SK-N-SH (cell line): ENCODE data around the gene OPN1MW3. TPM values are rescaled to one million over a fixed set of nuclear protein-coding genes. Genes with fewer than 3 reads are reported as not detected.
"Not testable (repeated sequence)": the region's sequence is repeated elsewhere in the genome, so short reads cannot be mapped to it uniquely, and the experiment has no call there.

ENCODE experiments used
- CTCF ChIA-PET: fragments of 300-600, 350-600 bp; formaldehyde crosslinking; extraction: SDS; loops from one replicate; lab custom pipeline; 2021; lab: Yijun Ruan, JAX
- POLR2A ChIA-PET: fragments of 350-600 bp; sonication (Branson Sonifier 250); formaldehyde crosslinking; extraction: SDS; loops from one replicate; lab custom pipeline; 2020; ENCODE audit warnings: antibody characterized with exemption, inconsistent platforms; lab: Yijun Ruan, JAX
- DNase-seq: peaks from one replicate; pipeline ENCODE4 v3.0.0; 2012
- H2AFZ ChIP-seq: fragments of 200-600 bp; sonication (generic); 2 replicates; pipeline ENCODE4 v1.8.1; 2016; ENCODE audit warnings: antibody characterized with exemption, mild to moderate bottlenecking, low read depth
- H3F3A ChIP-seq: fragments of 200-600 bp; sonication (generic); replicated peaks from 2 replicates; pipeline ENCODE3; 2016; ENCODE audit warnings: antibody characterized with exemption, mild to moderate bottlenecking; ENCODE audit not compliant: insufficient read depth
- H3K27ac ChIP-seq, 2 experiments: fragments of 200-500 bp in 1 of 2; fragments of 200-600 bp in 1 of 2; sonication (Bioruptor generic) in 1 of 2; sonication (generic), shearing (Covaris generic) in 1 of 2; 2 replicates each; pipeline versions ENCODE4 v1.5.1 to v1.6.1; 2014 to 2016; ENCODE audit warnings: low read depth in 2 of 2, inconsistent platforms in 1 of 2, low read length in 1 of 2, mild to moderate bottlenecking in 1 of 2, mixed read lengths in 1 of 2
- H3K27me3 ChIP-seq: fragments of 200-600 bp; sonication (generic), shearing (Covaris generic); 2 replicates; pipeline ENCODE4 v1.6.1; 2016; ENCODE audit warnings: mixed run types; ENCODE audit not compliant: insufficient read depth
- H3K36me3 ChIP-seq, 2 experiments: fragments of 200-500 bp in 1 of 2; fragments of 200-600 bp in 1 of 2; sonication (Bioruptor generic) in 1 of 2; sonication (generic) in 1 of 2; replicated peaks in 1 of 2; 2 replicates each; pipeline versions ENCODE3 to v1.5.1; 2014 to 2016; ENCODE audit warnings: low read length in 1 of 2, mild to moderate bottlenecking in 1 of 2; ENCODE audit not compliant: insufficient read depth in 2 of 2, control insufficient read depth in 1 of 2
- H3K4me1 ChIP-seq, 2 experiments: fragments of 200-500 bp in 1 of 2; fragments of 200-600 bp in 1 of 2; sonication (Bioruptor generic) in 1 of 2; sonication (generic), shearing (Covaris generic) in 1 of 2; 2 replicates each; pipeline versions ENCODE4 v1.5.1 to v1.6.1; 2014 to 2016; ENCODE audit warnings: low read depth in 1 of 2, low read length in 1 of 2, mixed run types in 1 of 2; ENCODE audit not compliant: insufficient read depth in 2 of 2, control insufficient read depth in 1 of 2
- H3K4me2 ChIP-seq: fragments of 200-600 bp; sonication (generic), shearing (Covaris generic); 2 replicates; pipeline ENCODE4 v1.6.1; 2017; ENCODE audit warnings: mixed run types
- H3K4me3 ChIP-seq, 2 experiments: fragments of 200-500 bp in 1 of 2; fragments of 200-600 bp in 1 of 2; sonication (Bioruptor generic) in 1 of 2; sonication (generic), shearing (Covaris generic) in 1 of 2; 2 replicates each; pipeline versions ENCODE4 v1.5.1 to v1.8.1; 2014 to 2016; ENCODE audit warnings: low read depth in 2 of 2, inconsistent platforms in 1 of 2, low read length in 1 of 2, mild to moderate bottlenecking in 1 of 2, mixed read lengths in 1 of 2, moderate library complexity in 1 of 2
- H3K79me2 ChIP-seq: fragments of 200-600 bp; sonication (generic); 2 replicates; pipeline ENCODE4 v1.8.1; 2017; ENCODE audit warnings: mild to moderate bottlenecking; ENCODE audit not compliant: insufficient read depth
- H3K9ac ChIP-seq: fragments of 200-600 bp; sonication (generic); 2 replicates; pipeline ENCODE4 v1.6.1; 2017; ENCODE audit warnings: mixed run types
- H3K9me2 ChIP-seq: fragments of 200-600 bp; sonication (generic); 2 replicates; pipeline ENCODE4 v1.6.1; 2017; ENCODE audit warnings: mixed run types
- H3K9me3 ChIP-seq: fragments of 200-600 bp; sonication (generic); 2 replicates; pipeline ENCODE4 v1.6.1; 2017; ENCODE audit warnings: mixed run types, mild to moderate bottlenecking, moderate library complexity
- H4K20me1 ChIP-seq: fragments of 200-600 bp; sonication (generic); 2 replicates; pipeline ENCODE4 v1.6.1; 2017; ENCODE audit warnings: mild to moderate bottlenecking, mixed run types; ENCODE audit not compliant: insufficient read depth
- WGBS: methylation state at CpG from one replicate; pipeline ENCODE4 v1.1.6; 2017; ENCODE audit warnings: low lambda C conversion rate; 5-methylcytosine and 5-hydroxymethylcytosine counted together
- polyA plus RNA-seq, 3 experiments: library from polyadenylated mRNA; depleted of rRNA; stranded (reverse); fragments of >200 nt; gene quantifications; 2 replicates each; pipeline ENCODE4 v1.2.3, GENCODE V29; 2012

Gene OPN1MW3
- not detected in 2 replicates for polyA plus RNA-seq (2012; rRNA removed)
- not detected in 2 replicates for polyA plus RNA-seq (2012; cell fraction: cytosol; rRNA removed)
- polyA plus RNA-seq (2012; cell fraction: nucleus; rRNA removed), result not detected in 2 replicates

DNA sequence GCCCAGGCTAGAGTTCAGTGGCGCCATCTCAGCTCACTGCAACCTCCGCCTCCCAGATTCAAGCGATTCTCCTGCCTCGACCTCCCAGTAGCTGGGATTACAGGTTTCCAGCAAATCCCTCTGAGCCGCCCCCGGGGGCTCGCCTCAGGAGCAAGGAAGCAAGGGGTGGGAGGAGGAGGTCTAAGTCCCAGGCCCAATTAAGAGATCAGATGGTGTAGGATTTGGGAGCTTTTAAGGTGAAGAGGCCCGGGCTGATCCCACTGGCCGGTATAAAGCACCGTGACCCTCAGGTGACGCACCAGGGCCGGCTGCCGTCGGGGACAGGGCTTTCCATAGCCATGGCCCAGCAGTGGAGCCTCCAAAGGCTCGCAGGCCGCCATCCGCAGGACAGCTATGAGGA is at the start of gene OPN1MW3:
Gene OPN1MW3, plus strand, starts transcription at position 301 of the 400 bp plus-strand sequence. Its CDS starts 38 bp downstream, at position 339.
- DNase-seq, H3K4me2 ChIP-seq, H3K27ac ChIP-seq, H3K9ac ChIP-seq, H3K9me2 ChIP-seq, H3K9me3 ChIP-seq, H3K36me3 ChIP-seq, POLR2A ChIA-PET, H3K79me2 ChIP-seq, H3K4me3 ChIP-seq, CTCF ChIA-PET, H3K27me3 ChIP-seq, H3F3A ChIP-seq, H3K4me1 ChIP-seq, H4K20me1 ChIP-seq, H2AFZ ChIP-seq: not testable (repeated sequence)
- no CpG with 5 or more reads among the region's 17 CpGs for WGBS

DNA sequence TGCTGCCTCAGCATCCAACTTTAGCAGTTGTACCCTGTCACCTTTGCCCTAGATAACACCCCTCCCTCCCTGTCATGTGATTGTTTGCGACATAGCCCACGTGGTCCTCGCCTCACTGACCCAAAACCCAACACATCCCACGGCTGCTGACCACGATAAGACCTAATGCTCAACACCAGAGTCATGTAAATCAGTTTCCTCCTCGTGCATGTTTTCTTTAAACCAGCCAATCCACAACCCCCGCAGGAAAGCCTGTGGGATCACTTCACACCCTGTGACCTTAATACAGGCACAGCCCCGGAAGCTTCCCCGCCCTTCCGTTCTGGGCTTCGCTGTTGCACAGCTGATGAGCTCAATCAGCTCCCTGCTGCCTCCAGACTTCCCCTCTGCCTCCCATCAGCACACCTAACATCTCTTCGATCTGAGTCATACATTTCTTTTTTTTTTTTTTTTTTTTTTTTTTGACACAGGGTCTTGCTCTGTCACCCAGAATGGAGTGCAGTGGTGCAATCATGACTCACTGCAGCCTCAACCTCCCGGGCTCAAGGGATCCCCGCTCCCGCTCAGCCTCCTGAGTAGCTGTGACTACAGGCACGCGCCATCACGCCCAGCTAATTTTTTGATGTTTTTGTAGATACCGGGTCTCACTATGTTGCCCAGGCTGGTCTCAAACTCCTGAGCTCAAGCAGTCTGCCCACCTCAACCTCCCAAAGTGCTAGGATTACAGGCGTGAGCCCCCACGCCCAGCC is 47.5 kb upstream of the OPN1MW3 start:
- 22% methylated on average over 3 of the region's 21 CpGs for WGBS

GRCh38 chrX:154211057-154211456 is 46.3 kb upstream of the OPN1MW3 start:
- H3K36me3 ChIP-seq, DNase-seq, H3K9me2 ChIP-seq, H3K27me3 ChIP-seq, CTCF ChIA-PET, H3K4me1 ChIP-seq, H3K9ac ChIP-seq, H3K27ac ChIP-seq, H3K4me3 ChIP-seq, H4K20me1 ChIP-seq, H2AFZ ChIP-seq, H3F3A ChIP-seq, H3K79me2 ChIP-seq, POLR2A ChIA-PET, H3K9me3 ChIP-seq, H3K4me2 ChIP-seq: not testable (repeated sequence)
- 62% methylated on average over 6 of the region's 9 CpGs for WGBS

More for the DNA sequence above, 47.5 kb upstream of the OPN1MW3 start:
- H4K20me1 ChIP-seq, H3K4me2 ChIP-seq, H3K79me2 ChIP-seq, H3K4me1 ChIP-seq, H3K4me3 ChIP-seq, H3K27ac ChIP-seq, H3K9me3 ChIP-seq, H3K9ac ChIP-seq, DNase-seq, H3K27me3 ChIP-seq, CTCF ChIA-PET, H3K9me2 ChIP-seq, H3F3A ChIP-seq, H2AFZ ChIP-seq, H3K36me3 ChIP-seq, POLR2A ChIA-PET: not testable (repeated sequence)

DNA sequence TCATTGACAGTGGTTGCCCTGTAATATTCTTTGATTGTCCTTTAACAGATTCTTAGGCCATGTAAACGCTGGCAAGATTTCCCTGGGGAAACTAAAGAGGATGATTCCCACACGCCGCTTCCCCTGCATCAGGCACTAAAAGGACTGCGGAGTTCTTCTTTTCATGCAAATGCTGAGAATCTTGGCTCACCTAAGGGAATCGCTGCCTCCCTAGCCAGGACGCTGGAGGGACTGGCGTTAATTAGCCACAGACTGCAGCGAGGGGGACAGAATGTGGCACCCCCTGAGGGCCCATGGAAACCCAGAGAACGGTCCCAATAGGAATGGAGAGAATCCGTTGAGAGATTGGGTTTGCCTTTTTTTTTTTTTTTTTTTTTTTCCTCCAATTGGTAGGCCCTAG is 45.9 kb upstream of the OPN1MW3 start:
- H3K9ac ChIP-seq, H2AFZ ChIP-seq, H4K20me1 ChIP-seq, CTCF ChIA-PET, POLR2A ChIA-PET, H3F3A ChIP-seq, H3K9me2 ChIP-seq, H3K9me3 ChIP-seq, H3K27me3 ChIP-seq, H3K36me3 ChIP-seq, H3K4me3 ChIP-seq, H3K4me2 ChIP-seq, H3K27ac ChIP-seq, H3K79me2 ChIP-seq, DNase-seq, H3K4me1 ChIP-seq: not testable (repeated sequence)
- no CpG with 5 or more reads among the region's 10 CpGs for WGBS

DNA sequence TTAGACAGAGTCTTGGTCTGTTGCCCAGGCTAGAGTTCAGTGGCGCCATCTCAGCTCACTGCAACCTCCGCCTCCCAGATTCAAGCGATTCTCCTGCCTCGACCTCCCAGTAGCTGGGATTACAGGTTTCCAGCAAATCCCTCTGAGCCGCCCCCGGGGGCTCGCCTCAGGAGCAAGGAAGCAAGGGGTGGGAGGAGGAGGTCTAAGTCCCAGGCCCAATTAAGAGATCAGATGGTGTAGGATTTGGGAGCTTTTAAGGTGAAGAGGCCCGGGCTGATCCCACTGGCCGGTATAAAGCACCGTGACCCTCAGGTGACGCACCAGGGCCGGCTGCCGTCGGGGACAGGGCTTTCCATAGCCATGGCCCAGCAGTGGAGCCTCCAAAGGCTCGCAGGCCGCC is 37.9 kb upstream of the OPN1MW3 start, which contains the start of gene OPN1MW2:
Gene OPN1MW2, plus strand, starts transcription at position 301 of the 400 bp plus-strand sequence. Its CDS starts 60 bp downstream, at position 361.
- H4K20me1 ChIP-seq, POLR2A ChIA-PET, H3K9me3 ChIP-seq, H3K4me2 ChIP-seq, H2AFZ ChIP-seq, CTCF ChIA-PET, H3K4me3 ChIP-seq, H3K9me2 ChIP-seq, DNase-seq, H3K9ac ChIP-seq, H3K27me3 ChIP-seq, H3K79me2 ChIP-seq, H3K27ac ChIP-seq, H3F3A ChIP-seq, H3K4me1 ChIP-seq, H3K36me3 ChIP-seq: not testable (repeated sequence)
- WGBS, result no CpG with 5 or more reads among the region's 16 CpGs

DNA sequence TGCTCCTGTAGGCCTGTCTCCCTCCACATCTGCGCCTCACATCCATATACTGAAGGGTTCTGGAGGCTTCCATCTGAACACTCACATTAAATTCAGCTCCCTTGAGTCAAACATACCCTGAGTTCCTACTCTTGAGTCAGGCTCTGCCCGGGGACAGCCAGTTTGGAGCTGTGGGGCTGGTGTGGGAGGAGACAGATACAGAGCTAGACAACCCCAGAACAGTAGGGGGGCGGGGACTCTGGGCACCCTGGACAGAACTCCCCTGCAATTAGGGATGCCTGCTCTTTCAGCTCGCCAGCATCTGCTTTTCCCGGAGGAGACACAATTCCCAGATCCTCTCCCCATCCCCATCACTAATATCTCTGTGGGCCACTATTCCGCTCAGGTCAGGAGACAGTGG is 32.1 kb upstream of the OPN1MW3 start:
- H2AFZ ChIP-seq, H3K27ac ChIP-seq, H3K9me2 ChIP-seq, H3K4me2 ChIP-seq, H3K4me3 ChIP-seq, DNase-seq, H4K20me1 ChIP-seq, H3F3A ChIP-seq, H3K36me3 ChIP-seq, H3K9me3 ChIP-seq, H3K9ac ChIP-seq, H3K79me2 ChIP-seq, H3K4me1 ChIP-seq, POLR2A ChIA-PET, CTCF ChIA-PET, H3K27me3 ChIP-seq: not testable (repeated sequence)
- no CpG with 5 or more reads among the region's 6 CpGs for WGBS
